GM18499 (cell line): ENCODE data around the gene PDGFD.

ENCODE experiments used
- ATAC-seq: cut with Tn5 transposase; IDR thresholded peaks from one replicate; pipeline ENCODE4 v1.9.1; 2021; ENCODE audit warnings: moderate number of reproducible peaks; ENCODE audit not compliant: insufficient read depth, unreplicated experiment

The PDGFD gene

GRCh38 chr11:104015649-104016415 lies 148.1 kb downstream of the PDGFD start:
- peak; percentile 85 for ATAC-seq

GRCh38 chr11:104011044-104011443 lies 152.9 kb downstream of the PDGFD start:
- ATAC-seq, result no peak

GRCh38 chr11:104009744-104010143 lies 154.2 kb downstream of the PDGFD start:
- no peak for ATAC-seq

GRCh38 chr11:104005234-104005855 lies 158.6 kb downstream of the PDGFD start:
- ATAC-seq, result no peak

- ATAC-seq, result no peak
Measured at GRCh38 chr11:104003491-104003890, 160.5 kb downstream of the PDGFD start.

GRCh38 chr11:104001561-104002056 lies 162.3 kb downstream of the PDGFD start:
- no peak for ATAC-seq

GRCh38 chr11:104000798-104001197 lies 163.1 kb downstream of the PDGFD start:
- no peak for ATAC-seq

- no peak for ATAC-seq
Measured at GRCh38 chr11:103998826-103999508, 165.0 kb downstream of the PDGFD start.

GRCh38 chr11:103997082-103997481 lies 166.9 kb downstream of the PDGFD start:
- ATAC-seq, result peak; percentile 77

GRCh38 chr11:103995896-103996295 lies 168.1 kb downstream of the PDGFD start:
- ATAC-seq, result no peak

- no peak for ATAC-seq
Measured at GRCh38 chr11:103994518-103994917, 169.4 kb downstream of the PDGFD start.

- ATAC-seq, result no peak
Measured at GRCh38 chr11:103994094-103994493, 169.9 kb downstream of the PDGFD start.

- ATAC-seq, result no peak
Measured at GRCh38 chr11:103993507-103993906, 170.4 kb downstream of the PDGFD start.

- ATAC-seq, result no peak
Measured at GRCh38 chr11:103988595-103988969, 175.4 kb downstream of the PDGFD start.

GRCh38 chr11:103987629-103988594 lies 176.0 kb downstream of the PDGFD start:
- no peak for ATAC-seq

- ATAC-seq, result no peak
Measured at GRCh38 chr11:103985041-103985440, 178.9 kb downstream of the PDGFD start.

GRCh38 chr11:103980108-103980507 lies 183.8 kb downstream of the PDGFD start:
- no peak for ATAC-seq

- ATAC-seq, result no peak
Measured at GRCh38 chr11:103978616-103979595, 185.0 kb downstream of the PDGFD start.

- ATAC-seq, result no peak
Measured at GRCh38 chr11:103972013-103972412, 191.9 kb downstream of the PDGFD start.
